NCI-H2029 (cell line): Measurements from ENCODE around the gene IGF2.

ENCODE experiments used
- DNase-seq: peaks from one replicate; lab custom pipeline; 2025; lab: John Stamatoyannopoulos, UW

Gene IGF2

DNA sequence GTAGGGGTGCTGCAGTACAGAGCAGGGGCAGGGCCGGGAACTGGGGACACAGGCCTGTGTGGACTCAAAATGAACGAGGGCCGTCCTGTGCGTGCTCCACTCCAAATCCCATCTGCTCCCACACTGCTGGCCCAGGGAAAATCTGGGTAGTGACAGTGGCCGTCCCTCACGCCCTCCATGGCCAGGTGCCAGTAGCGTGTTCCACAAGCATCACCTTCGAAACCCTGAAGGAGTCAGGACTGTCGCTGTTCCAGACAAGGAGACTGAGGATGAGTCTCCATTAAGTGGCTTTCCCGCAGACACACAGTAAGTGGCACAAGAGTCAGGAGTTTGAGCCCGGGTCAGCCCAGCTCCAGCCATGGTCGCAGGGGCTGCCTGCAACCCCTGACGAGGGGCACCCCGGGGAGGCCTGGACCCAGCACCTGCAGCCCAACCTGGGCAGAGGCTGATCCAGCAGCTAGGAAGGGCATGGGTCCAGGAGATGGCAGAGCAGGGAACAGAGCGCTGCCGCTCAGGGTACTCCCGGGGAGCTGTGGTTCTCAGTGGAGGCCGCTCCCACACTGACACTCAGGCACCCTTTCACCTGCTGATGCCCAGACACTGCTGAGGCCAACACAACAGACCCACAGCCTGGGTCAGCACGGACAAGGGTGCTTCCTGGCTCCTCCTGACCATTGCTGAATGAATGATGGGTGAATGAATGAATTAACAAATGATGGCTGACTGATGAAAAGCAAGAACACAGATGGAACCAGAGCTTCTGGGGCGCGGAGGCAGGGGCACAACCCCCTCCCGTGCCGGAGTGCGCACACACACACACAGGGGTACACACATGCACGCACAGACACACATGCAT is 35.3 kb downstream of the IGF2 start:
- DNase-seq = no peak

DNA sequence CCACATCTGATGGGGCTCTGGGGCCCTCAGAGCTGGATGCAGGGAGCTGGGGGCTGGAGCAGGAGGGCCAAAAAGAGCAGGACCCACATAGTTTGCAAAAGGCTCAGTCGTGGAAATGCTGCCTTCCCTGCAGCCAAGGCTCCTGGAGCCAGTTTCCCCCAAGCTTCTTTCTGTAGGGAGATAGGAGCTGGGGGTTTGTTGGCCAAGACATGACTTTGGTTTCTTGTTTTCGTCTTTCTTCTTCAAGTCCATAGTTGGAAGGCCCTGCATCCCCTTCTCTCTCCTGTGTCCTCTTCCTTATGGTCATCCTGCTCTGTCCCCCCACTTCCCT is 36.3 kb downstream of the IGF2 start:
- DNase-seq = no peak

- DNase-seq = no peak
Observed at GRCh38 chr11:2102132-2102882, 36.9 kb downstream of the IGF2 start.

- DNase-seq = no peak
Observed at GRCh38 chr11:2101171-2101675, 38.0 kb downstream of the IGF2 start.

- DNase-seq = peak; percentile 15
Observed at GRCh38 chr11:2100361-2101170, 38.6 kb downstream of the IGF2 start.

DNA sequence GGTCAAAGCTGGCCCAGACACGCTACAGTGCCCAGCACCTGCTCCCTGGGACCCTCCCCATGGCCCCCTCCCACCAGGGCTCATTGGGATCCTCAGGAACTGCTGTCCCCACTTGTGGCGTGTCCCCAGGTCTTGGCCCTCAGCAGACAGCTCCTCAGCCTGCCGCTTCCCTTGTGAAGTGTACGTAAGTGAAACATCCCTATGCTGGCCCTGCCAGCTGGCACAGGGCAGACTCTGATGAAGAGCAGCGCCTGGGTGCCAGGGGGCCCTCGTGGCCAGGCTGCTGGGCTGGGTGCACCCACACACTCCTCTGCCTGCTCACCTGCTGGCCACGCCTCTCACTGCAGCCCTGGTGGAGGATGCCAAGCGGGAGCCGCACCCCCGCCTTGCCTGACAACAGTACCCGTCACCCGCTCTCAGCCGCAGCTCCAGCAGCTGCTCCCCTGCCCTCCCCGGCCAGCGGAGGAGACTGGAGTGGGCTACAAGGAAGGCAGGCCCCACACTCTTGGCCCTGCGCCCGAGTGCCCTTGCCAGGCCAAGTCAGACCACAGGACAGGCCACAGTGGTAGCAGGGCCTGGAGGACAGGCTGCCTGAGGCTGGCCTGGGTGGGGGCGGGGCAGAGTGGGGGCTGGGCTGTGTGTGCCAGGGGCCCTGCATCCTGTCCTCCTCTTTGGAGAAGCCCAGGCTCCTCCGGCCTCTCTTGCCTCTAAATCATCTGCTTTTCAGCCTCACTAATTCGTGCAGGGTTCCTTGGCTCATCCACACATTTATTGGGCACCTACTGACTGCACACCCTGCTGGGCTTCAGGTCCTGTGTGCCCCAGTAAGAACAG is 39.5 kb downstream of the IGF2 start:
- DNase-seq = peak; percentile 74

- DNase-seq = no peak
Observed at GRCh38 chr11:2098691-2099515, 40.3 kb downstream of the IGF2 start.

DNA sequence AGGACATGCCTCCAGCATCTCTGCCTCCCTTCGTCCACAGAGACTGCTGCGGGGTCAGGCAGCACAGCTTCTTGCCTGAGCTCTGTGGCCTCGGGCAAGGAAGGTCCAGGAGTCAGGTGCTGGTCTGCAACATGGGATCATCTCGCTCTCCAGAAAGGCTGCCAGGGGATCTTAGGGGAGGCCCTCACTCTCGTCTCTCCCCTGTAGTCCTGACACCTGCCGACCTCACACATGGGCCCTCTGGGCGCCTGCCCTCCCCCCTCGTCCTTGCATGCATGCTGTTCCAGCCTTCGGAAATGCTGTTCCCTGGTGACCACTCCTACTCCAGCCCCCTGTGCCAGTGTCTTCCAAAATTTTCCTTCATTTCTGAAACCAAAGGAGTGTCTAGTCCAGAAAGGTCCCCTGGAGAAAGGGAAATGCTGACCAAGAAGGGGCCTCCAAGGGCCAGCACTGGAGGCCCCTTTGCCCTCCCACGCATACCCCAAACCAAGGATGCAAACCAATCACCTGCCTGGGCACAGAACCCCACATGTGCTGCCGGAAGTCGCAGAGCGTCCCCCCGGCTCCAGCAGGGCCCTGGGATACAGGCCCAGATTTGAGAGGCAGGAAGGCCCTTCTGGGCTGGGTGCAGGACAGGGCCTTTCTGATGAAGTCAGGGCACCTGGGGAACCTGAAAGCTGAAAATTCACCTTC is 41.0 kb downstream of the IGF2 start:
- no peak for DNase-seq

GRCh38 chr11:2097356-2097997 is 41.7 kb downstream of the IGF2 start:
- no peak for DNase-seq

DNA sequence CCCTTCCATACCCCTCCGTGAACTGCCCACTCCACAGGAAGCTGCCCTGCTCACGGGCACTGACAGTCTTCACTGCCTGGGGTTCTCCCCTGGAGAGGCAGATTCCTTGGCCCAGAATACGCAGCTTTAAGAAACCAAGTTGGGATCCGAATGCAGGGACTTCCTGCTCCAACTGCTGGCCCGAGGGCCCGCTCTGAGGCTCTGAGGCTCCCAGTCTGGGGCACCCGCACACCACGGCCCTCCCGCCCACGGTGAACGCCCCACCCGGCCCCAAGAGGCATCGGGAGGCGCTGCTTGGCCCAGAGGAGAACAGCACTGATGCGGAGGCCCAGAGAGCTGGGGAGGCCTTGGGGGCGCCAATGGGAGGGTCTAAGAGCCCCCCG is 42.3 kb downstream of the IGF2 start:
- DNase-seq = no peak

DNA sequence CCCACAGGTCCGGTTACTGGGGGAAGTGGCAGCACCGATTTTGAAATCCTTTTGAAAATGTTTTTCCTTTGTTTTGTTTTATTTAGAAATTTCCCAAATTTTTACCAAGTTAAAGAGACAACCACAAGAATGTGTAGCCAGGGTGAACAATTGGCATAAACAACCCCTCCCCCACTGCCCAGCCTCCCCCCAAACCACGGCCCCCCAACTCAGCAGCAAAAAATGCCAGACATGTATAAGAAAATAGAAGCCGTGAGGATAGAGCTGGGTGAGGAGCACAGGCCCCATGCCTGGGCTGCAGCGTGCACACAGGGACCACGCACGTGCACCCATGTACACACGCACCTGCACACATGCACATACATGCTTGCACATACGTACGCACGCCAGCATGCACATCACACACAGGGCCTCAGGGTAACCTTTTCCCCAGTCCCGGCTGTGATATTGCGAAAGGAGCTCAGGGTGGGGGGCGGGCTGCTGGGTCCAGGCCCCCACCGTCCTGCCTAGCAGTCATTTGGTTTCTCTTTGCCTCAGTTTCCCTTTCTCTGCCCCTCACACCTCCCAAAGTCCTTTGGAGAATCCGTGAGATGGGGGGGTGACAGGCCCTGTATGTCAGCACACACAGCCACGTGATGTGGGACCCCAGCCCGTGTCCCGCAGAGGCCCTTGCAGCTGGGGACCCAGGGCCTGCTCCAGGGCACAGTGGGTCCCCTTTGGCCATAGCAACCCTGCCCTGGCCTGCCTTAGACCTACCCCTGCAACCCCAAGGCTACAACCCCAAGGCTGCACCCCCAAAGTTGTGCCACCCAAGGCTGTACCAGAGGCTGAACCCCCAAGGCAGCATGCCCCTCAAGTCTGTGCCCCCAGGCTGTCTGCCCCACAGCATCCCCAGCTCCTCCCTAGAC is 42.9 kb downstream of the IGF2 start:
- no peak for DNase-seq

GRCh38 chr11:2095542-2095941 is 43.6 kb downstream of the IGF2 start:
- DNase-seq = no peak

DNA sequence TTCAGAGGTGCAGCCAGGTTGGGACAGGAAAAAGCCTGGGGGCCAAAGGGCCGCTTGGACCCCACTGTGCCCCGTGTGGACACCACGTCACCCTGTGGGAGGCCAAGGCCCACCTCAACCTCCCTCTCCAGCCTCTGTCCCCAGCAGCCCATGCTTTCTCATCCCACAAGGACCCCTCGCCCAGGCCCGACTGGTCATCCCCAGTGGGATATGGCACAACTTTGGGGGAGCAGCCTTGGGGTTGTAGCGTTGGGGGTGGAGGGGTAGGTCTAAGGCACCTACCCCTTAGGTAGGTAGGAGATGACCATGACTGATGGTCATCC is 44.0 kb downstream of the IGF2 start:
- DNase-seq = no peak

GRCh38 chr11:2094354-2095197 is 44.6 kb downstream of the IGF2 start:
- DNase-seq = no peak

DNA sequence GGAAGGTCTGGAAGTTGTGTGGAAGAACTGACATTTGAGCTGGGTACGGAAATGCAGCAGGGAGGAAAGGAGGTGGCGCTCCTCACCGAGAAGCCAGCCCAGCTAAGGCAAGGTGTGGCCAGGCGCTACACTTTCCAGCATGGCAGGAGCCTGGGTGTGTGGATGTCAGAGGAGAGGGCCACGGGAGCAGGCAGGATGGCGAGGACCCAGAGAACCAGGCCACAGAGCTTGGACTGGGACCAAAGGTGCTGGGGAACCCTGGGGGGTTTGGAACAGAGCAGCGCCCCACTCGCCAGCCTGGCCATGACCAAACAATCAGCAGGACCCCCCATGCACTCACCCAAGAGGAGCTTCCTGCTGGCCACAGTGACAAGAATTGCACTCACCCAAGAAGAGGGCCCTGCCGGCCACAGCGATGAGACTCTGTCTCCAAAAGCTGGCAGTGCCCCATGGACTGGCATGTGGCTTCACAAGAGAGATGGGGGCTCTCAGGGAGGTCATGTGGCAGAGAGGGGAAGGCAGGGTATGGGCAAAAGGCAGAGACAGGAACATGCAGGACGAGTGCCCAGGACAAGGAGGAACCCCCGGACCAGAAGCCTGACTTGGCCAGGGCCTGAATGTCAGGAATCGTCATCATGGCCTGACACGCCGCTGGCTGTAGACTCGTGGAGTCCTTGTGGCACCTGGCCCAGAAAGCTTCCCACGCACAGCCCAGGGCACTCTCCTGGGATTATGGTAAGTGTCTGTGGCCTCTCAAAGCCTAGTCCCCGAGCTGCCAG is 45.4 kb downstream of the IGF2 start:
- no peak for DNase-seq

DNA sequence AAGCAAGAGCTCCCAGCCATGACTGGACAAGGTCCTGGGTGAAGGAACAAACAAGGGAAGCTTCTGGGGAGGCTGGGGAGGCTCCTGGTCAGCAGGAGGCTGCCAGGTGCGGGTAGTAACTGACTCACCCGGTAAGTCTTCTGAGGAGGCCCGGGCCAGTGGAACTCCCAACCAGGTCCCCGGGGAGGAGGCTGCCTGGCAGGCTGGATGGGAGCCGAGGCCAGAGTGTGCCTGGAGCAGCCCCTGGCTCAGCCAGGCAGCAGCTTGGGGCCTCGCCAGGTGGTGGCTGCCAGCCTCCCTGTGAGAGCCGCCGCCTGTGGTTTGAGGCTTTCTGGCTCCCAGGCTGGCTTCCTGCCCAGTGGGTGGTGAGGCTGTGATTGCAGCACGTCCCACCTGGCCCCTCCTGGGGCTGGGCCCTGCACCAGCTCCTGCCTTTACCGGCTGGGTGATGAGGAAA is 46.2 kb downstream of the IGF2 start:
- peak; percentile 87 for DNase-seq

DNA sequence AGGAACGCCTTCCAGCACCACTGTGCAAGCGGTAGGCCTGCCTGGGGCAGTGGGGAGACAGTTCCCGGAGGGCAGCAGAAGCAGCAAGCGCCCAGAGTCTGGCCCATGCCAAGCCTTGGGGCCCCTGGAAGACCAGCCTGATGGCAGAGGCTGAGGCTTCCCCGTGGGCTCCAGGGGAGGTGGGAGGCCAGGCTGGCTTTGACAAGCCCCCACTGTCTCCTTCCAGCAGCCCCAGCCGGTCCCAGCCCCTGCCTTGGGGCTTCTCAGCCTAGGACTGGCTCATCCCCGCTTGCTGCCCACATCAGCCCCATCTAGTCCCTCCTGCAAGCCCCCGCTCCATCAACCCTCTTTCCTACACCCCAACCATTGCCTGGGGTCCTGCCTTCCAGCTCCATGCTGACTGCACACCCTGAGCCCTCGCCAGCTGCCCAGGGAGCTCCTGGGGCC is 46.7 kb downstream of the IGF2 start:
- no peak for DNase-seq
